WTC11 (cell line): ENCODE data around the gene ALK. TPM values are rescaled to one million over a fixed set of nuclear protein-coding genes. Genes with fewer than 3 reads are reported as not detected.

Experiments used
- ATAC-seq: fragments of 200-7000 bp; cut with Tn5 transposase; 2 replicates; pipeline ENCODE4 v1.10.0; 2021; ENCODE audit warnings: mild to moderate bottlenecking, moderate library complexity
- CTCF ChIA-PET: fragments of 300-600 bp; sonication (Branson Sonifier 250); formaldehyde crosslinking; loops from one replicate; lab custom pipeline; 2021; ENCODE audit warnings: antibody characterized with exemption; lab: Charles Lee
- POLR2A ChIA-PET: fragments of 350-600 bp; sonication (Branson Sonifier 250); formaldehyde crosslinking; loops from one replicate; lab custom pipeline; 2021; ENCODE audit warnings: antibody characterized with exemption; lab: Charles Lee
- DNase-seq: peaks from one replicate; pipeline ENCODE4 v3.0.0; 2021; ENCODE audit warnings: low spot score
- H3K27ac Mint-ChIP-seq: 2 replicates; pipeline ENCODE4 v1.8.0; 2021; ENCODE audit warnings: mixed read lengths
- H3K27me3 Mint-ChIP-seq: 2 replicates; pipeline ENCODE4 v1.8.0; 2021; ENCODE audit warnings: low read depth, mild to moderate bottlenecking, moderate library complexity, mixed read lengths
- H3K36me3 Mint-ChIP-seq: 2 replicates; pipeline ENCODE4 v1.8.0; 2021; ENCODE audit warnings: mixed read lengths
- H3K4me1 Mint-ChIP-seq: 2 replicates; pipeline ENCODE4 v1.8.0; 2022; ENCODE audit warnings: mixed read lengths
- H3K4me3 Mint-ChIP-seq: 2 replicates; pipeline ENCODE4 v1.8.0; 2021; ENCODE audit warnings: mild to moderate bottlenecking, moderate library complexity, mixed read lengths
- H3K9me3 Mint-ChIP-seq: 2 replicates; pipeline ENCODE4 v1.8.0; 2021; ENCODE audit warnings: mixed read lengths
- AFF4 ChIP-seq: sonication (generic); formaldehyde crosslinking; IDR thresholded peaks from 2 replicates; pipeline ENCODE4 v1.8.1; 2023; ENCODE audit warnings: mild to moderate bottlenecking, missing genetic modification reagents, borderline replicate concordance
- ATF3 ChIP-seq: sonication (generic); formaldehyde crosslinking; conservative IDR thresholded peaks from 2 replicates; pipeline ENCODE4 v1.8.1; 2022; ENCODE audit warnings: mild to moderate bottlenecking, missing genetic modification reagents
- CTCF ChIP-seq: fragments of 200-600 bp; IDR thresholded peaks from 2 replicates; pipeline ENCODE4 v1.8.0; 2022; ENCODE audit warnings: antibody characterized with exemption
- EMX1 ChIP-seq: fragments of 250-450 bp; sonication (Bioruptor Pico); IDR thresholded peaks from 2 replicates; pipeline ENCODE4 v1.8.0; 2021; ENCODE audit warnings: mild to moderate bottlenecking
- ETV6 ChIP-seq: sonication (generic); formaldehyde crosslinking; IDR thresholded peaks from 2 replicates; pipeline ENCODE4 v1.8.1; 2022; ENCODE audit warnings: mild to moderate bottlenecking, missing genetic modification reagents
- GRHL2 ChIP-seq: fragments of 250-450 bp; sonication (Bioruptor Pico); IDR thresholded peaks from 2 replicates; pipeline ENCODE4 v1.8.0; 2022; ENCODE audit warnings: mild to moderate bottlenecking, moderate library complexity; ENCODE audit not compliant: insufficient replicate concordance, severe bottlenecking
- GTF2I ChIP-seq: fragments of 250-450 bp; sonication (Bioruptor Pico); conservative IDR thresholded peaks from 2 replicates; pipeline ENCODE4 v1.4.0; 2021; ENCODE audit warnings: mild to moderate bottlenecking
- IRF2 ChIP-seq: sonication (generic); formaldehyde crosslinking; IDR thresholded peaks from 2 replicates; pipeline ENCODE4 v1.8.0; 2022; ENCODE audit warnings: low read depth, missing genetic modification reagents, borderline replicate concordance
- KAT7 ChIP-seq: sonication (generic); formaldehyde crosslinking; IDR thresholded peaks from 2 replicates; pipeline ENCODE4 v1.8.1; 2023; ENCODE audit warnings: missing genetic modification reagents, mild to moderate bottlenecking, borderline replicate concordance
- MXD4 ChIP-seq: fragments of 250-450 bp; sonication (Bioruptor Pico); IDR thresholded peaks from 2 replicates; pipeline ENCODE4 v1.8.0; 2021; ENCODE audit warnings: mild to moderate bottlenecking, moderate library complexity, borderline replicate concordance
- NR2C2 ChIP-seq: sonication (generic); formaldehyde crosslinking; IDR thresholded peaks from 2 replicates; pipeline ENCODE4 v1.8.0; 2022; ENCODE audit warnings: mild to moderate bottlenecking, missing genetic modification reagents
- RELA ChIP-seq: sonication (generic); formaldehyde crosslinking; IDR thresholded peaks from 2 replicates; pipeline ENCODE4 v1.8.1; 2022; ENCODE audit warnings: missing genetic modification reagents, mild to moderate bottlenecking, borderline replicate concordance
- ZNF396 ChIP-seq: fragments of 250-450 bp; sonication (Bioruptor Pico); IDR thresholded peaks from 2 replicates; pipeline ENCODE4 v1.8.0; 2021; ENCODE audit warnings: mild to moderate bottlenecking, moderate library complexity, borderline replicate concordance
- ZNF423 ChIP-seq: fragments of 250-450 bp; sonication (Bioruptor Pico); IDR thresholded peaks from 2 replicates; pipeline ENCODE4 v2.1.2; 2022; ENCODE audit warnings: mild to moderate bottlenecking, moderate library complexity
- total RNA-seq: library from RNA; stranded (reverse); gene quantifications from 3 replicates; pipeline ENCODE4 v1.2.3, GENCODE V29; 2021
- TF ChIP-seq, protein P1 (sequence below): fragments of 250-450 bp; sonication (Bioruptor Pico); IDR thresholded peaks from 2 replicates; pipeline ENCODE4 v1.9.0; 2021; ENCODE audit warnings: mild to moderate bottlenecking
- TF ChIP-seq, protein P2 (sequence below): sonication (generic); formaldehyde crosslinking; IDR thresholded peaks from 2 replicates; pipeline ENCODE4 v1.8.1; 2022; ENCODE audit warnings: mild to moderate bottlenecking, moderate library complexity, missing genetic modification reagents
- TF ChIP-seq, protein P3 (sequence below): fragments of 250-450 bp; sonication (Bioruptor Pico); IDR thresholded peaks from 2 replicates; pipeline ENCODE4 v1.9.0; 2021; ENCODE audit warnings: mild to moderate bottlenecking

Gene ALK
- total RNA-seq, 1 experiment from 2014 or later: not detected

DNA sequence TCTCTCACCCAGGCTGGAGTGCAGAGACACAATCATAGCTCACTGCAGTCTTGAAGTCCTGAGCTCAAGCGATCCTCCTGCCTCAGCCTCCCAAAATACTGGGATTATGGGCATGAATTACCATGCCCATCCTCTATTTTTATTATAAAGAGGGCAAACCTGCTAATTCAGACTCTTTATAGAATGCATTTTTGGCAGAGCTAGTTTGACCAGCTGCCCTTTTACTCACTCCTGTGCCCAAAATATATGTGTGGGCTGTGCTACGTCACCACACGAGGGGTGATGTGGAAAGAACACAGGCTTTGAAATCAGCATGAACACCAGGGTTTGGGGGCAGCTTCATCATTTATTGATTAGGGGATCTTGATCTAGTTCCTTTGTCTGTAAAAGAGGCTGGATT, 668.4 kb downstream of the ALK start (continued):
- TF ChIP-seq, protein P1, sequence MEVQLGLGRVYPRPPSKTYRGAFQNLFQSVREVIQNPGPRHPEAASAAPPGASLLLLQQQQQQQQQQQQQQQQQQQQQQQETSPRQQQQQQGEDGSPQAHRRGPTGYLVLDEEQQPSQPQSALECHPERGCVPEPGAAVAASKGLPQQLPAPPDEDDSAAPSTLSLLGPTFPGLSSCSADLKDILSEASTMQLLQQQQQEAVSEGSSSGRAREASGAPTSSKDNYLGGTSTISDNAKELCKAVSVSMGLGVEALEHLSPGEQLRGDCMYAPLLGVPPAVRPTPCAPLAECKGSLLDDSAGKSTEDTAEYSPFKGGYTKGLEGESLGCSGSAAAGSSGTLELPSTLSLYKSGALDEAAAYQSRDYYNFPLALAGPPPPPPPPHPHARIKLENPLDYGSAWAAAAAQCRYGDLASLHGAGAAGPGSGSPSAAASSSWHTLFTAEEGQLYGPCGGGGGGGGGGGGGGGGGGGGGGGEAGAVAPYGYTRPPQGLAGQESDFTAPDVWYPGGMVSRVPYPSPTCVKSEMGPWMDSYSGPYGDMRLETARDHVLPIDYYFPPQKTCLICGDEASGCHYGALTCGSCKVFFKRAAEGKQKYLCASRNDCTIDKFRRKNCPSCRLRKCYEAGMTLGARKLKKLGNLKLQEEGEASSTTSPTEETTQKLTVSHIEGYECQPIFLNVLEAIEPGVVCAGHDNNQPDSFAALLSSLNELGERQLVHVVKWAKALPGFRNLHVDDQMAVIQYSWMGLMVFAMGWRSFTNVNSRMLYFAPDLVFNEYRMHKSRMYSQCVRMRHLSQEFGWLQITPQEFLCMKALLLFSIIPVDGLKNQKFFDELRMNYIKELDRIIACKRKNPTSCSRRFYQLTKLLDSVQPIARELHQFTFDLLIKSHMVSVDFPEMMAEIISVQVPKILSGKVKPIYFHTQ: no peak
- no peak for TF ChIP-seq MXD4 (CRISPR knock-in tag)
- TF ChIP-seq, protein P2, sequence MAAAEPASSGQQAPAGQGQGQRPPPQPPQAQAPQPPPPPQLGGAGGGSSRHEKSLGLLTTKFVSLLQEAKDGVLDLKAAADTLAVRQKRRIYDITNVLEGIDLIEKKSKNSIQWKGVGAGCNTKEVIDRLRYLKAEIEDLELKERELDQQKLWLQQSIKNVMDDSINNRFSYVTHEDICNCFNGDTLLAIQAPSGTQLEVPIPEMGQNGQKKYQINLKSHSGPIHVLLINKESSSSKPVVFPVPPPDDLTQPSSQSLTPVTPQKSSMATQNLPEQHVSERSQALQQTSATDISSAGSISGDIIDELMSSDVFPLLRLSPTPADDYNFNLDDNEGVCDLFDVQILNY (CRISPR knock-in tag): no peak

GRCh38 chr2:29251406-29251805, 670.0 kb downstream of the ALK start:
- H3K36me3 Mint-ChIP-seq: no peaks in the 10 kb centered on the region

GRCh38 chr2:29250977-29251376, 670.4 kb downstream of the ALK start:
- Mint-ChIP-seq H3K4me3 (no peak overlapping the region), H3K9me3 (no peaks in the 10 kb centered on the region), H3K36me3 (no peaks in the 10 kb centered on the region), H3K4me1 (no peaks in the 10 kb centered on the region), H3K27ac (no peak overlapping the region), H3K27me3 (no peaks in the 10 kb centered on the region)
- ATAC-seq (no peak), DNase-seq (no peak)
- TF ChIP-seq CTCF: no peak
- TF ChIP-seq ZNF396 (CRISPR knock-in tag): no peak
- no peak for TF ChIP-seq ETV6 (CRISPR knock-in tag)
- no peak for TF ChIP-seq GTF2I (CRISPR knock-in tag)
- no peak for TF ChIP-seq KAT7 (CRISPR knock-in tag)
- no peak for TF ChIP-seq ATF3
- TF ChIP-seq ZNF423 (CRISPR knock-in tag): no peak
- no peak for TF ChIP-seq GRHL2 (CRISPR knock-in tag)
- ChIA-PET POLR2A (no interaction called here), CTCF (interaction anchor here (1.2 kb wide), 1 partner anchor 12 kb away, joined by 4 read pairs; no protein-coding TSS in a partner anchor)

More at GRCh38 chr2:29251406-29251805, 670.0 kb downstream of the ALK start:
- DNase-seq (no peak), ATAC-seq (no peak)
- Mint-ChIP-seq H3K27me3 (no peaks in the 10 kb centered on the region), H3K4me1 (no peaks in the 10 kb centered on the region), H3K27ac (no peak overlapping the region), H3K4me3 (no peak overlapping the region), H3K9me3 (no peaks in the 10 kb centered on the region)
- ChIA-PET CTCF (interaction anchor here (1.2 kb wide), 1 partner anchor 13 kb away, joined by 4 read pairs; no protein-coding TSS in a partner anchor), POLR2A (no interaction called here)
- no peak for TF ChIP-seq EMX1
- no peak for TF ChIP-seq NR2C2 (CRISPR knock-in tag)

- CTCF ChIA-PET: interaction anchor here (1.0 to 2.2 kb wide), 2 partner anchors 11 to 59 kb away, joined by 5 to 10 read pairs; no protein-coding TSS in a partner anchor
- Mint-ChIP-seq H3K27me3 (no peaks in the 10 kb centered on the region), H3K4me3 (no peak overlapping the region), H3K36me3 (no peaks in the 10 kb centered on the region), H3K27ac (no peak overlapping the region), H3K4me1 (no peaks in the 10 kb centered on the region), H3K9me3 (no peaks in the 10 kb centered on the region)
- ATAC-seq (no peak), DNase-seq (no peak)
- POLR2A ChIA-PET: interaction anchor here (0.6 kb wide), 1 partner anchor 84 kb away, joined by 3 read pairs; no protein-coding TSS in a partner anchor
- TF ChIP-seq ZNF423 (CRISPR knock-in tag) (no peak), KAT7 (CRISPR knock-in tag) (no peak), AFF4 (CRISPR knock-in tag) (no peak), RELA (CRISPR knock-in tag) (no peak), IRF2 (no peak)
- TF ChIP-seq, protein P3, sequence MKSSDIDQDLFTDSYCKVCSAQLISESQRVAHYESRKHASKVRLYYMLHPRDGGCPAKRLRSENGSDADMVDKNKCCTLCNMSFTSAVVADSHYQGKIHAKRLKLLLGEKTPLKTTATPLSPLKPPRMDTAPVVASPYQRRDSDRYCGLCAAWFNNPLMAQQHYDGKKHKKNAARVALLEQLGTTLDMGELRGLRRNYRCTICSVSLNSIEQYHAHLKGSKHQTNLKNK (CRISPR knock-in tag): no peak
Observed at GRCh38 chr2:29249666-29250253, 671.6 kb downstream of the ALK start.
